ENCODE results near the gene TNRC6C.

Gene TNRC6C

GRCh38 chr17:78137392-78138203, 179.1 kb downstream of the TNRC6C start:
- H3K27ac ChIP-seq = no peak overlapping the region
- TF ChIP-seq, protein P1, sequence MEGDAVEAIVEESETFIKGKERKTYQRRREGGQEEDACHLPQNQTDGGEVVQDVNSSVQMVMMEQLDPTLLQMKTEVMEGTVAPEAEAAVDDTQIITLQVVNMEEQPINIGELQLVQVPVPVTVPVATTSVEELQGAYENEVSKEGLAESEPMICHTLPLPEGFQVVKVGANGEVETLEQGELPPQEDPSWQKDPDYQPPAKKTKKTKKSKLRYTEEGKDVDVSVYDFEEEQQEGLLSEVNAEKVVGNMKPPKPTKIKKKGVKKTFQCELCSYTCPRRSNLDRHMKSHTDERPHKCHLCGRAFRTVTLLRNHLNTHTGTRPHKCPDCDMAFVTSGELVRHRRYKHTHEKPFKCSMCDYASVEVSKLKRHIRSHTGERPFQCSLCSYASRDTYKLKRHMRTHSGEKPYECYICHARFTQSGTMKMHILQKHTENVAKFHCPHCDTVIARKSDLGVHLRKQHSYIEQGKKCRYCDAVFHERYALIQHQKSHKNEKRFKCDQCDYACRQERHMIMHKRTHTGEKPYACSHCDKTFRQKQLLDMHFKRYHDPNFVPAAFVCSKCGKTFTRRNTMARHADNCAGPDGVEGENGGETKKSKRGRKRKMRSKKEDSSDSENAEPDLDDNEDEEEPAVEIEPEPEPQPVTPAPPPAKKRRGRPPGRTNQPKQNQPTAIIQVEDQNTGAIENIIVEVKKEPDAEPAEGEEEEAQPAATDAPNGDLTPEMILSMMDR (conservative IDR thresholded peaks at IDR 0.05) = peak; percentile 36

DNA sequence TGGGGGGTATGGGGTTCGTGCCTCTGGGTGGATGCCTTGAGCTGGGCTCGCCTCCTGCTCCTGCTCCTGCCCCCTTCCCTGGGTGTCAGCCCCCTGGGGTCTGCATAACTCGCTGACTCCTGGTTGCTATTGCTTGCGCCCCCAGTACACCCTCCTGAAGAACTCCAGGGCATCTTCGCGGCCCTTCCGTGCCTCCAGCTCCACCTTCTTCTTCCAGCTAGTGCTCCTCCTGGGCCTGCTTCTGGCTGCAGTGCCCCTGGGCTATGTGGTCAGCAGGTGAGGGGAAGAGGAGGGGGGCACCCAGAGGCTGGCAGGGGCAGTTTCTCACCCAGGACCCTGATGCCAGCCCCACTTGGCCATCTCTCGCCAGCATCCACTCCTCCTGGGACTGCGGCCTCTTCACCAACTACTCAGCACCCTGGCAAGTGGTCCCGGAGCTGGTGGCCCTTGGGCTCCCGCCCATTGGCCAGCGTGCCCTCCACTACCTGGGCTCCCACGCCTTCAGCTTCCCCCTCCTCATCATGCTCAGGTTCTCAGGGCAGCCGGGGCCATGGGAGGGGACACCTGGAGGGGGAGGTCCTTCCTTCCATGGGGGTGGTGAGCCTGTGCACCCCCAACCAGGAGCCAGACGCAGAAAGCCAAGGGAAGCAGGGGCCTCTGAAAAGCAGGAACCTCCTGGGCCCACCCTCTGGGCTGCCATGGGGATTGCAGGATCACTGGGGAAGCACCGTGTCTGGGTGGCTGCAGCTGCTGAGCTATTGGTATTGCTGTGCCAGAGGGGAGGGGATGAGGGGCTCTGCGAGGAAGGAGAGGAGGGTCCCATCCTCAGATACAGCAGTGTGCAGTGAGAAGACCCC, 179.9 kb downstream of the TNRC6C start:
- TF ChIP-seq, protein P1 (conservative IDR thresholded peaks at IDR 0.05) = no peak
- H3K27ac ChIP-seq = no peak overlapping the region

- H3K27ac ChIP-seq = peak overlapping the region; percentile 42; the same call in 1 of the 2 replicates
Observed at GRCh38 chr17:78139861-78140168, 181.3 kb downstream of the TNRC6C start.

DNA sequence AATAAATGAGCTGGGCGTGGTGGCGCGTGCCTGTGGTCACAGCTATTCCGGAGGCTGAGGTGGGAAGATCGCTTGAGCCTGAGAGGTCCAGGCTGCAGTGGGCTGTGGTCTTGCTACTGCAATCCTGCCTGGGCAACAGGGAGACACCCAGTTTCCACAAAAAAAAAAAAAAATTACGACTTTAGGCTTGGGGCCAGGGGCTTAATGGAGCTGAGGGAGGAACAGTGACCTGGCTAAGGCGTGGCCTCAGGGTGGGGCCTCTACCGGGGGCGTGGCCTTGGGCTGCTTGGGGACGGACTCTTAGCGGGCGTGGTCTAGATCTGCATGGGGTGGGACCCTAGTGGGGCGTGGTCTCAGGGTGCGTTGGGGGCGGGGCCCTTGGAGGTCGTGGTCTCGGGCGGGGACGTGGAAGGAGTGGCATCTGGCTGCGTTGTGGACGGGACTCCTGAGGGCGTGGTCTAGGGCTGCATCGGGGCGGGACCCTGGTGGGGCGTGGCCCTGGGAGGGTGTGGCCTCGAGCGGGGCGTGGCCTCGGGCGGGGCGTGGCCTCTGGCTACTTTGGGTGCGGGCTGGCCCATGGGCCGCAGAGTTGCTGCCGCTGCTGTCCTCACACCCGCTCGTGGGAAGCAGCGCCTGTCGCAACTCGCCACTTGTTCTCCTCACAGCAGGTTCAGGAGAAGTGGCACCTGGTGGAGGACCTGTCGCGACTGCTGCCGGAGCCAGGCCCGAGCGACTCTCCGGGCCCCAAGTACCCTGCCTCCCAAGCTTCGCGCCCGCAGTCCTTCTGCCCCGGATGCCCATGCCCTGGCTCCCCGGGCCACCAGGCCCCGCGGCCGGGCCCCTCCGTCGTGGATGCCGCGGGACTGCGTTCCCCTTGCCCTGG, 181.9 kb downstream of the TNRC6C start:
- TF ChIP-seq, protein P1 (conservative IDR thresholded peaks at IDR 0.05) = no peak
- peak overlapping the region; percentile 42; the same call in 1 of the 2 replicates for H3K27ac ChIP-seq

DNA sequence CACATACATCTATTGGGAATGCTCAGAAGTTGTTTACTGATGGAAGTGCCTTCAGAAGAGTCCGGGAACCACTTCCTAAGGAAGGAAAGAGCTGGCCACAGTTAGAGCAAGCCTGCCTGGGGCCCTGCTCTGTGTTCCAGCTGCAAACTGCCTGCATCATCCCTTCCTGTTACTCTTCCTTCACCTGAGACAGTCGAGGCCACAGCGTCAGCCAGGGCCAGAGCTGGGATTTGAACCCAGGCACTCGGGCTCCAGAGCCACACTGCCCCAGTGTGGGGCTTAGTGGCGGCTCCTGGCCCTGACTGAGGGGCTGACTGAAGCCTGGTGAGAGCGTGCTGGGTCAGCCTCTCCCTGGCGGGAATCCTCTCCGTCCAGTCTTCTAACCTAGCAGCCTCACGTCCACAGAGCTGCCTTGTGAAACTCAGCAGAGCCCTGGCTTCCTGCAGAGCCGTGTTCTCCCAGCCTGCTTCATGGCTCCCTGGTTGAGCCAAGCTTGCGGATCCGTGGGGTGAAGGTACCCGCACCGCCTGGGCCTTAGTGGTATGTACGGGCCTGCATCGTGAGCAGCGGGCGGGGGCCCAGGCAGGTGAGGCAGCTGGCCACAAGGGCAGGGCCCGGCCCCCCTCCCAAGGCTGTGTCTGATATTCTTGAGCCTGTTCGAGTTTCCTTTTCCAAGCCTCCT, 183.1 kb downstream of the TNRC6C start:
- TF ChIP-seq, protein P1 (conservative IDR thresholded peaks at IDR 0.05) = no peak
- H3K27ac ChIP-seq = 0 out of 2 replicates have a peak overlapping the region, but pooled peaks have one; percentile 10

- TF ChIP-seq, protein P1 (conservative IDR thresholded peaks at IDR 0.05) = no peak
- 0 out of 2 replicates have a peak overlapping the region, but pooled peaks have one; percentile 10 for H3K27ac ChIP-seq
Observed at GRCh38 chr17:78142119-78142861, 183.8 kb downstream of the TNRC6C start.
